ENCODE data around the gene FOXL1.

FOXL1 gene

GRCh38 chr16:86622700-86623615, 44.6 kb downstream of the FOXL1 start:
- Histone ChIP-seq H3F3A (ENCODE audit: control insufficient read depth, insufficient read depth) (no peaks in the 10 kb centered on the region), H3K27ac (ENCODE audit: low read depth, low read length) (no peak overlapping the region), H3K4me3 (ENCODE audit: low read length) (no peak overlapping the region), H3K9me2 (replicated peaks; ENCODE audit: control insufficient read depth, low read length) (no peaks in the 10 kb centered on the region), H3K4me2 (ENCODE audit: low read length) (no peak overlapping the region), H3K27me3 (ENCODE audit: control insufficient read depth, low read length) (no peaks in the 10 kb centered on the region), H3K9me3 (ENCODE audit: control insufficient read depth, insufficient read depth, low read length) (no peaks in the 10 kb centered on the region), H3K4me1 (ENCODE audit: control insufficient read depth, low read length) (no peaks in the 10 kb centered on the region), H3K36me3 (ENCODE audit: control insufficient read depth, low read length) (no peaks in the 10 kb centered on the region), H4K20me1 (ENCODE audit: control insufficient read depth, insufficient read depth, low read depth, low read length) (no peaks in the 10 kb centered on the region), H3K79me2 (ENCODE audit: control insufficient read depth, low read length) (no peaks in the 10 kb centered on the region)
- TF ChIP-seq CTCF (IDR thresholded peaks at IDR 0.05; ENCODE audit: low read depth, low read length, poor library complexity, severe bottlenecking) (no peak), EZH2phosphoT487 (IDR thresholded peaks at IDR 0.05; ENCODE audit: borderline replicate concordance, low read length) (no peak)

- Histone ChIP-seq H3K27ac (ENCODE audit: low read depth, low read length) (no peak overlapping the region), H3K9me2 (replicated peaks; ENCODE audit: control insufficient read depth, low read length) (no peaks in the 10 kb centered on the region), H3K27me3 (ENCODE audit: control insufficient read depth, low read length) (no peaks in the 10 kb centered on the region), H3K9me3 (ENCODE audit: control insufficient read depth, insufficient read depth, low read length) (no peaks in the 10 kb centered on the region), H3K4me2 (ENCODE audit: low read length) (no peak overlapping the region), H4K20me1 (ENCODE audit: control insufficient read depth, insufficient read depth, low read depth, low read length) (no peaks in the 10 kb centered on the region), H3K79me2 (ENCODE audit: control insufficient read depth, low read length) (no peaks in the 10 kb centered on the region), H3K4me3 (ENCODE audit: low read length) (no peak overlapping the region), H3F3A (ENCODE audit: control insufficient read depth, insufficient read depth) (no peaks in the 10 kb centered on the region), H3K4me1 (ENCODE audit: control insufficient read depth, low read length) (no peaks in the 10 kb centered on the region), H3K36me3 (ENCODE audit: control insufficient read depth, low read length) (no peaks in the 10 kb centered on the region)
- TF ChIP-seq EZH2phosphoT487 (IDR thresholded peaks at IDR 0.05; ENCODE audit: borderline replicate concordance, low read length): no peak
- no peak for TF ChIP-seq CTCF (IDR thresholded peaks at IDR 0.05; ENCODE audit: low read depth, low read length, poor library complexity, severe bottlenecking)
Observed at GRCh38 chr16:86625029-86625428, 46.7 kb downstream of the FOXL1 start.

- no peak for TF ChIP-seq EZH2phosphoT487 (IDR thresholded peaks at IDR 0.05; ENCODE audit: borderline replicate concordance, low read length)
- no peak for TF ChIP-seq CTCF (IDR thresholded peaks at IDR 0.05; ENCODE audit: low read depth, low read length, poor library complexity, severe bottlenecking)
- no peaks in the 10 kb centered on the region for H3K27me3 ChIP-seq (ENCODE audit: control insufficient read depth, low read length)
- no peaks in the 10 kb centered on the region for H3K36me3 ChIP-seq (ENCODE audit: control insufficient read depth, low read length)
- no peaks in the 10 kb centered on the region for H4K20me1 ChIP-seq (ENCODE audit: control insufficient read depth, insufficient read depth, low read depth, low read length)
- H3K79me2 ChIP-seq (ENCODE audit: control insufficient read depth, low read length): no peaks in the 10 kb centered on the region
- H3K4me1 ChIP-seq (ENCODE audit: control insufficient read depth, low read length): no peaks in the 10 kb centered on the region
- no peaks in the 10 kb centered on the region for H3K9me2 ChIP-seq (replicated peaks; ENCODE audit: control insufficient read depth, low read length)
- H3K4me3 ChIP-seq (ENCODE audit: low read length): no peak overlapping the region
- no peaks in the 10 kb centered on the region for H3K9me3 ChIP-seq (ENCODE audit: control insufficient read depth, insufficient read depth, low read length)
- no peaks in the 10 kb centered on the region for H3F3A ChIP-seq (ENCODE audit: control insufficient read depth, insufficient read depth)
- no peak overlapping the region for H3K27ac ChIP-seq (ENCODE audit: low read depth, low read length)
- H3K4me2 ChIP-seq (ENCODE audit: low read length): no peak overlapping the region
Observed at GRCh38 chr16:86625821-86626220, 47.5 kb downstream of the FOXL1 start.
